ENCODE results near the gene HEYL. TPM values are rescaled to one million over a fixed set of nuclear protein-coding genes. Genes with fewer than 3 reads are reported as not detected.

Gene HEYL
- total and polyA plus RNA-seq, 11 donors, result 7.0 to 35.2 (median 18.8) TPM

DNA sequence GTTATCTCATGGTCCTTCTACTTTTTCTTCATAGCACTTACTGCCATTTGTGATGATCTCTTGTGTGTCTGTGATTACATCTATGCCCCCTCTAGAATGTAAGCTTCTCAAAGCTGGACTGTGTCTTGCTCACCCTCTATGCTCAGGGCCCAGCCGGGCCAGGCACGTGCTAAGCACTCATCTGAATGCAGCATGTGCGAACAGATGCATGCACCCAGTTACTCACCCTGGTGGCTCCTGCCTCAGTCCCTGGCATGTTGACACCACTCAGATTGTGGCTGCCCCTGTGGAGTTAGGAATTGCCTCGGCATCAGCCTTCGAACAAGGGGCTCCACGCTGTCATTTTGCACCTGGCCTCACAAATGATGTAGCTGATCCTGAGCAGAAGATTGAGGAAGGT lies 43.3 kb downstream of the HEYL start:
- WGBS, 4 donors, result 76 to 80% (median 79%) methylated on average over 6 of the region's 6 CpGs
- intact Hi-C loops (cut with DNase I), result no loop called here
- H3K36me3 ChIP-seq, result no peaks in the 10 kb centered on the region

DNA sequence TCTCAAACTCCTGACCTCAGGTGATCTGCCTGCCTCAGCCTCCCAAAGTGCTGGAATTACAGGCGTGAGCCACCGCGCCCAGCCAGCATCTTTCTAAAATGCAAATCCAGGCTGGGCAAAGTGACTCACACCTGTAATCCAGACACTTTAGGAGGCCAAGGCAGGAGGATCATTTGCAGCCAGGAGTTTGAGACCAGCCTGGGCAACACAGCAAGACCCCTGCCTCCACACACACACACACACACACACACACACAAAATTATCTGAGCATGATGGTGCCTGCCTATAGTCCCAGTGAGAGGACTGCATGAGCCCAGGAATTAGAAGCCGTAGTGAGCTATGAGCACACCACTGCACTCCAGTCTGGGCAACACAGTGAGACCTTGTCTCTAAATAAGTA lies 46.1 kb downstream of the HEYL start:
- Histone ChIP-seq H3K4me1 (no peaks in the 10 kb centered on the region), H3K27ac (no peak overlapping the region), H3K36me3 (no peaks in the 10 kb centered on the region), H3K4me3 (no peak overlapping the region), H3K9me3 (no peaks in the 10 kb centered on the region), H3K27me3 (peaks cover 0 to 5% (median 0%) of the 10 kb centered on the region in 9 donors)
- TF ChIP-seq, protein P1, sequence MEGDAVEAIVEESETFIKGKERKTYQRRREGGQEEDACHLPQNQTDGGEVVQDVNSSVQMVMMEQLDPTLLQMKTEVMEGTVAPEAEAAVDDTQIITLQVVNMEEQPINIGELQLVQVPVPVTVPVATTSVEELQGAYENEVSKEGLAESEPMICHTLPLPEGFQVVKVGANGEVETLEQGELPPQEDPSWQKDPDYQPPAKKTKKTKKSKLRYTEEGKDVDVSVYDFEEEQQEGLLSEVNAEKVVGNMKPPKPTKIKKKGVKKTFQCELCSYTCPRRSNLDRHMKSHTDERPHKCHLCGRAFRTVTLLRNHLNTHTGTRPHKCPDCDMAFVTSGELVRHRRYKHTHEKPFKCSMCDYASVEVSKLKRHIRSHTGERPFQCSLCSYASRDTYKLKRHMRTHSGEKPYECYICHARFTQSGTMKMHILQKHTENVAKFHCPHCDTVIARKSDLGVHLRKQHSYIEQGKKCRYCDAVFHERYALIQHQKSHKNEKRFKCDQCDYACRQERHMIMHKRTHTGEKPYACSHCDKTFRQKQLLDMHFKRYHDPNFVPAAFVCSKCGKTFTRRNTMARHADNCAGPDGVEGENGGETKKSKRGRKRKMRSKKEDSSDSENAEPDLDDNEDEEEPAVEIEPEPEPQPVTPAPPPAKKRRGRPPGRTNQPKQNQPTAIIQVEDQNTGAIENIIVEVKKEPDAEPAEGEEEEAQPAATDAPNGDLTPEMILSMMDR (IDR thresholded peaks at IDR 0.05), result no peak
- TF ChIP-seq POLR2A (IDR thresholded peaks at IDR 0.05), result no peak
- ATAC-seq, result no peak
- WGBS, 4 donors, result 88 to 100% (median 96%) methylated on average over 3 to 4 of the region's 4 CpGs
- no peak for DNase-seq
- intact Hi-C loops (cut with DNase I), result no loop called here

More for the DNA sequence above, 43.3 kb downstream of the HEYL start:
- Histone ChIP-seq H3K4me3 (no peak overlapping the region), H3K27ac (no peak overlapping the region), H3K27me3 (peaks cover 0 to 8% (median 0%) of the 10 kb centered on the region in 9 donors), H3K4me1 (no peaks in the 10 kb centered on the region), H3K9me3 (no peaks in the 10 kb centered on the region)
- ATAC-seq (no peak), DNase-seq (no peak)
- TF ChIP-seq POLR2A (IDR thresholded peaks at IDR 0.05), result no peak
- TF ChIP-seq, protein P1 (IDR thresholded peaks at IDR 0.05), result no peak

DNA sequence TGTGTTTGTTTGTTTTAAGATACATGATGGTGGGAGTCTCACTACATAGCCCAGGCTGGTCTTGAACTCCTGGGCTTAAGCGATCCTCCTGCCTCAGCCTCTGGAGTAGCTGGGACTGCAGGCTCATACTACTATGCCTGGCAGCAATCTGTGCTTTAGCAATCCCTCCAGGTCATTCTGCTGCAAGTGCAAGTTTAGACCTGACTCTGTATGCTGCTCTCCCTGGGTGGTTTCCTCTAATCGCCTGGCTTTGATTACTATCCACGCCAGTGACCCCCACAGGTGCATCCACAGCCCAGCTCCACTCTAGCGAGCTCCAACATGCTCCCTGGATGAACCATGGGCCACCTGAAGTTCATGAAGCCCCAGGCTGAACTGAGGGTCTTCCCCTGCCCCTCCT lies 47.4 kb downstream of the HEYL start:
- Histone ChIP-seq H3K4me1 (no peaks in the 10 kb centered on the region), H3K36me3 (no peaks in the 10 kb centered on the region), H3K27ac (no peak overlapping the region), H3K27me3 (peaks cover 0 to 5% (median 0%) of the 10 kb centered on the region in 9 donors), H3K9me3 (no peaks in the 10 kb centered on the region), H3K4me3 (no peak overlapping the region)
- ATAC-seq (no peak), DNase-seq (no peak)
- intact Hi-C loops (cut with DNase I), result no loop called here
- 89 to 93% (median 92%) methylated on average over 4 of the region's 4 CpGs for WGBS, 4 donors
- TF ChIP-seq, protein P1 (IDR thresholded peaks at IDR 0.05), result no peak
- no peak for TF ChIP-seq POLR2A (IDR thresholded peaks at IDR 0.05)

DNA sequence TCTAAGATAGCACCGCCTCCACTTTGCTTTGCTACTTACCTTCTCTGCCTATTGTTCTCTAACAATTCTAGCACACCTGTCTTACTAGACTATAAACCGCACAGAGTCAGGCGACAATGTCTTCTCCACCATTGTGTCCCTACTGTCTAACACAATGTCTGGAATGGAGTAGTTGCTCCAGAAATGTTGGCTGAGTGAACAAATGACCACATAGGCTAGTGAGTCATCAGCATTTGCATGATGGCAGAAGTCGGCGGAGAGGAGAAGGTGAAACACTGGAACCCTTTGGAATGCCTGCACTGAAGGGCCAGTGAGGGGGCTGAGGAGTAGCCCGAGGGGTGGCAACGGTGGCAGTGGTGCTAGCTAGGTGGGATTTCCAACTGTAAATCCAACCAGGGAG lies 48.9 kb downstream of the HEYL start:
- TF ChIP-seq POLR2A (IDR thresholded peaks at IDR 0.05), result no peak
- TF ChIP-seq, protein P1 (IDR thresholded peaks at IDR 0.05), result no peak
- Histone ChIP-seq H3K27ac (no peak overlapping the region), H3K9me3 (no peaks in the 10 kb centered on the region), H3K4me1 (no peaks in the 10 kb centered on the region), H3K4me3 (no peak overlapping the region), H3K36me3 (no peaks in the 10 kb centered on the region), H3K27me3 (peaks cover 0 to 5% (median 0%) of the 10 kb centered on the region in 9 donors)
- intact Hi-C loops (cut with DNase I), result no loop called here
- ATAC-seq (no peak), DNase-seq (no peak)
- 90 to 93% (median 91%) methylated on average over 7 of the region's 7 CpGs for WGBS, 4 donors

Data from heart left ventricle (tissue), 16 donors.